NT2/D1 (cell line): Measurements from ENCODE around the gene GRB14.

ENCODE experiments used
- DNase-seq: peaks from one replicate; pipeline ENCODE4 v3.0.0-alpha.2; 2011; ENCODE audit warnings: low read depth, low spot score
- H3K27me3 ChIP-seq: 2 replicates; pipeline ENCODE4 v1.6.0; 2011; ENCODE audit warnings: mild to moderate bottlenecking; ENCODE audit not compliant: insufficient read length, insufficient read depth
- H3K36me3 ChIP-seq: 2 replicates; pipeline ENCODE4 v1.6.1; 2011; ENCODE audit warnings: mild to moderate bottlenecking, low read length, mixed read lengths; ENCODE audit not compliant: insufficient read depth, insufficient read length
- H3K4me1 ChIP-seq: 2 replicates; pipeline ENCODE4 v1.5.1; 2011; ENCODE audit not compliant: insufficient read depth, insufficient read length
- H3K4me3 ChIP-seq: 2 replicates; pipeline ENCODE4 v1.5.1; 2011; ENCODE audit warnings: low read depth; ENCODE audit not compliant: insufficient read length
- H3K9ac ChIP-seq: 2 replicates; pipeline ENCODE4 v1.6.0; 2011; ENCODE audit warnings: low read depth; ENCODE audit not compliant: insufficient read length
- H3K9me3 ChIP-seq: 2 replicates; pipeline ENCODE4 v1.5.1; 2011; ENCODE audit warnings: mild to moderate bottlenecking, low read length; ENCODE audit not compliant: insufficient read depth
- SUZ12 ChIP-seq: IDR thresholded peaks from 2 replicates; pipeline ENCODE4 v1.6.1; 2011; ENCODE audit not compliant: insufficient read length, insufficient read depth; ENCODE audit errors: extremely low read depth
- YY1 ChIP-seq: IDR thresholded peaks from 2 replicates; pipeline ENCODE4 v1.6.1; 2011; ENCODE audit not compliant: insufficient read length, insufficient read depth
- ZNF274 ChIP-seq: IDR thresholded peaks from 2 replicates; pipeline ENCODE4 v1.6.1; 2011; ENCODE audit warnings: mild to moderate bottlenecking, low read depth, low read length

The GRB14 gene

GRCh38 chr2:164509137-164509877 is 112.0 kb downstream of the GRB14 start:
- Histone ChIP-seq H3K27me3 (no peaks in the 10 kb centered on the region), H3K9ac (no peak overlapping the region), H3K36me3 (no peaks in the 10 kb centered on the region), H3K9me3 (no peaks in the 10 kb centered on the region), H3K4me1 (no peaks in the 10 kb centered on the region), H3K4me3 (no peak overlapping the region)
- no peak for DNase-seq
- no peak for TF ChIP-seq SUZ12
- TF ChIP-seq YY1: no peak
- no peak for TF ChIP-seq ZNF274

GRCh38 chr2:164504253-164504652 is 117.0 kb downstream of the GRB14 start:
- no peak overlapping the region for H3K9ac ChIP-seq
- no peak overlapping the region for H3K4me3 ChIP-seq
- no peaks in the 10 kb centered on the region for H3K9me3 ChIP-seq
- no peaks in the 10 kb centered on the region for H3K4me1 ChIP-seq
- TF ChIP-seq YY1 (no peak), ZNF274 (no peak), SUZ12 (no peak)
- H3K36me3 ChIP-seq: no peaks in the 10 kb centered on the region
- no peak for DNase-seq
- no peaks in the 10 kb centered on the region for H3K27me3 ChIP-seq

DNA sequence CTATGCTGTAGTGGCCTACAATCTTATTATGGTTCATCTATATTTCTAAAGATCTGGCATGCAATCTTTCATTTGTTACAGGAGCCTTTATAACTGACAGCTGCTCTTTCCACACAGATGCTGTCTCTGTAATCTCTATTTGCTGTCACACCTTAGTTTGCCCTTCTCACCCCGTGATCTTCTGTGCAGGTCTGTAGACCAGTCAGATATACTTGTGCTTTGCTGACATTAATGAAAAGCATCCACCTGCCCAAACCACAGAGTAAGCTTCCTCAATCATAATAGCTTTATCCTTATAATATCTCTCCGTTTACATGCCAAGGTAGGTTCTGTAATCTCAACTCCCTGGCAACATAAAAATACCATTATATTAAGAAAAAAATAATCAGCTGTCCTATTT is 122.4 kb downstream of the GRB14 start:
- H3K9ac ChIP-seq: no peak overlapping the region
- no peaks in the 10 kb centered on the region for H3K36me3 ChIP-seq
- no peak overlapping the region for H3K4me3 ChIP-seq
- H3K9me3 ChIP-seq: no peaks in the 10 kb centered on the region
- no peak for DNase-seq
- no peaks in the 10 kb centered on the region for H3K4me1 ChIP-seq
- TF ChIP-seq ZNF274: no peak
- no peak for TF ChIP-seq SUZ12
- TF ChIP-seq YY1: no peak
- no peaks in the 10 kb centered on the region for H3K27me3 ChIP-seq

- Histone ChIP-seq H3K36me3 (no peaks in the 10 kb centered on the region), H3K27me3 (no peaks in the 10 kb centered on the region), H3K4me3 (no peak overlapping the region), H3K9me3 (no peaks in the 10 kb centered on the region), H3K4me1 (no peaks in the 10 kb centered on the region), H3K9ac (no peak overlapping the region)
- TF ChIP-seq ZNF274 (no peak), YY1 (no peak), SUZ12 (no peak)
- no peak for DNase-seq
Observed at GRCh38 chr2:164496881-164497280, 124.4 kb downstream of the GRB14 start.

DNA sequence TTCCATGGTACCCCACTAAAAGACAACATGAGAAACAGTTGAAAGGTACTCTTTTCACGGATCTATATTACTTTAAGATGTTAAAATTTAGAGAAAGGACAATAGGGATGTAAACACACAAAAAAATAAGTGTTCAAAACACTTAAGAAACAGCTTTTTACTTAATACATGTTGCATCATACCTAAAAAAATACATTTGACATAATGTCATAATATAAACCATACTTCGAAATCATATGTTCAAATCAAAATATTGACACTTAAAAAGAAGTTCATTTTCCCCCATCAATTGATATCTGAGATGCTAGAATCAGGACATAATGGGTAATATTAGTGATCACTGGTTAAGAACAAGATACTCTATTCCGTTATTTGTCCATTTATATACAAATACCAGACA is 124.9 kb downstream of the GRB14 start:
- H3K27me3 ChIP-seq: no peaks in the 10 kb centered on the region
- no peak for TF ChIP-seq YY1
- TF ChIP-seq SUZ12: no peak
- TF ChIP-seq ZNF274: no peak
- DNase-seq: no peak
- no peaks in the 10 kb centered on the region for H3K4me1 ChIP-seq
- H3K4me3 ChIP-seq: no peak overlapping the region
- no peak overlapping the region for H3K9ac ChIP-seq
- no peaks in the 10 kb centered on the region for H3K9me3 ChIP-seq
- no peaks in the 10 kb centered on the region for H3K36me3 ChIP-seq

GRCh38 chr2:164495491-164496223 is 125.6 kb downstream of the GRB14 start:
- Histone ChIP-seq H3K4me3 (no peak overlapping the region), H3K27me3 (no peaks in the 10 kb centered on the region), H3K9me3 (no peaks in the 10 kb centered on the region), H3K36me3 (no peaks in the 10 kb centered on the region), H3K4me1 (no peaks in the 10 kb centered on the region), H3K9ac (no peak overlapping the region)
- peak; percentile 33 for DNase-seq
- TF ChIP-seq YY1 (no peak), SUZ12 (no peak), ZNF274 (no peak)

DNA sequence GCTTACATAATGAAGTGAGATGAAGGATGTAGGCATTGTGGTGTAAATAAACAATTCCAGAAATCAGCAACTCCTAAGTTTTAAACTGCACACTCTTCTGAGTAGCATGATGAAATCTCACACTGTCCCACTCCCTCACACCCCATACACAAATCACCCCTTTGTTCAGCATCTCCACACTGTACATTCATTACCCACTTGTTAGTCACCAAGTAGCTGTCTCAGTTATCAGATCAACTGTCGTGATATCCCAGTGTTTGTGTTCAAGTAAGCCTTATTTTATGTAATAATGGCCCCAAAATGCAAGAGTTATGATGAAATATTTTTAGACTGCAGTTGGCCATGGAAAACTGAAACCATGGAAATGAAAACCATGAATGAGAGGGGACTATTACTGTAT is 135.7 kb downstream of the GRB14 start:
- no peak for DNase-seq
- no peak for TF ChIP-seq SUZ12
- no peak for TF ChIP-seq YY1
- TF ChIP-seq ZNF274: no peak

More for the DNA sequence above, 135.7 kb downstream of the GRB14 start:
- Histone ChIP-seq H3K4me3 (no peak overlapping the region), H3K9me3 (no peaks in the 10 kb centered on the region), H3K9ac (no peak overlapping the region), H3K4me1 (no peaks in the 10 kb centered on the region), H3K27me3 (no peaks in the 10 kb centered on the region), H3K36me3 (no peaks in the 10 kb centered on the region)
